Mesothelial cell of epicardium (in vitro differentiated cells): ENCODE results near the gene MBD4. TPM values are rescaled to one million over a fixed set of nuclear protein-coding genes. Genes with fewer than 3 reads are reported as not detected.

Experiments used
- DNase-seq, 2 experiments: peaks; one replicate each; pipeline ENCODE4 v3.0.0; 2021; ENCODE audit warnings: low spot score in 2 of 2; ENCODE audit not compliant: unreplicated experiment in 2 of 2
- H3K27ac Mint-ChIP-seq: 2 replicates; pipeline ENCODE4 v1.8.0; 2021; ENCODE audit warnings: mixed read lengths
- H3K27me3 Mint-ChIP-seq: 2 replicates; pipeline ENCODE4 v1.8.0; 2021; ENCODE audit warnings: low read depth, mixed read lengths
- H3K36me3 Mint-ChIP-seq: 2 replicates; pipeline ENCODE4 v1.8.0; 2021; ENCODE audit warnings: mixed read lengths
- H3K4me1 Mint-ChIP-seq: 2 replicates; pipeline ENCODE4 v1.8.0; 2021; ENCODE audit warnings: mixed read lengths
- H3K4me3 Mint-ChIP-seq: 2 replicates; pipeline ENCODE4 v1.8.0; 2021; ENCODE audit warnings: mild to moderate bottlenecking, moderate library complexity, mixed read lengths
- H3K9me3 Mint-ChIP-seq: 2 replicates; pipeline ENCODE4 v1.8.0; 2021; ENCODE audit warnings: mixed read lengths
- CTCF ChIP-seq: fragments of 200-600 bp; sonication (generic); IDR thresholded peaks from one replicate; pipeline ENCODE4 v1.5.0; 2021; ENCODE audit warnings: antibody characterized with exemption; ENCODE audit not compliant: unreplicated experiment
- total RNA-seq: library from RNA; stranded (reverse); gene quantifications from 3 replicates; pipeline ENCODE4 v1.2.1, GENCODE V29; 2021

The MBD4 gene
- total RNA-seq, 1 donor from 2014 or later: 26.6 TPM

- Mint-ChIP-seq H3K36me3 (peaks cover 6% of the 10 kb centered on the region), H3K4me1 (peaks cover 12% of the 10 kb centered on the region), H3K27me3 (peaks cover 14% of the 10 kb centered on the region), H3K9me3 (no peaks in the 10 kb centered on the region), H3K4me3 (peak within 1 kb of the TSS; percentile 80), H3K27ac (peak within 1 kb of the TSS; percentile 47)
- no peak for TF ChIP-seq CTCF
- peak; percentile 92 to 96 for DNase-seq
Measured at GRCh38 chr3:129428376-129429079, 11.2 kb downstream of the MBD4 start, which contains the start of gene EFCAB12. Gene EFCAB12 (minus strand): TSS chr3:129428636. CDS start chr3:129428488, 148 bp downstream.

- DNase-seq: no peak
- peaks cover 5% of the 10 kb centered on the region for H3K36me3 Mint-ChIP-seq
Measured at GRCh38 chr3:129428007-129428375, 11.8 kb downstream of the MBD4 start.

GRCh38 chr3:129425619-129426018, 14.1 kb downstream of the MBD4 start:
- H3K4me1 Mint-ChIP-seq: peaks cover 12% of the 10 kb centered on the region
- H3K36me3 Mint-ChIP-seq: no peaks in the 10 kb centered on the region
- peaks cover 14% of the 10 kb centered on the region for H3K27me3 Mint-ChIP-seq
- no peak for TF ChIP-seq CTCF
- no peak overlapping the region for H3K4me3 Mint-ChIP-seq
- H3K27ac Mint-ChIP-seq: no peak overlapping the region
- no peak for DNase-seq
- H3K9me3 Mint-ChIP-seq: no peaks in the 10 kb centered on the region

More at GRCh38 chr3:129428007-129428375, 11.8 kb downstream of the MBD4 start:
- H3K4me1 Mint-ChIP-seq: peaks cover 12% of the 10 kb centered on the region
- H3K27me3 Mint-ChIP-seq: peaks cover 14% of the 10 kb centered on the region
- H3K4me3 Mint-ChIP-seq: peak overlapping the region; percentile 80
- H3K9me3 Mint-ChIP-seq: no peaks in the 10 kb centered on the region
- no peak overlapping the region for H3K27ac Mint-ChIP-seq
- TF ChIP-seq CTCF: no peak

GRCh38 chr3:129425213-129425612, 14.5 kb downstream of the MBD4 start:
- Mint-ChIP-seq H3K36me3 (no peaks in the 10 kb centered on the region), H3K9me3 (no peaks in the 10 kb centered on the region), H3K4me3 (no peak overlapping the region), H3K27me3 (peaks cover 14% of the 10 kb centered on the region), H3K4me1 (peaks cover 12% of the 10 kb centered on the region), H3K27ac (no peak overlapping the region)
- no peak for TF ChIP-seq CTCF
- no peak for DNase-seq

GRCh38 chr3:129424185-129424841, 15.4 kb downstream of the MBD4 start:
- Mint-ChIP-seq H3K27me3 (peaks cover 14% of the 10 kb centered on the region), H3K4me1 (peaks cover 12% of the 10 kb centered on the region), H3K9me3 (no peaks in the 10 kb centered on the region), H3K36me3 (no peaks in the 10 kb centered on the region), H3K27ac (no peak overlapping the region), H3K4me3 (no peak overlapping the region)
- DNase-seq: no peak
- TF ChIP-seq CTCF: no peak
